Measurements from ENCODE around the gene FCN1. TPM values are rescaled to one million over a fixed set of nuclear protein-coding genes. Genes with fewer than 3 reads are reported as not detected.

Gene FCN1
- total RNA-seq, 1 experiment from 2014 or later: not detected

- Histone ChIP-seq H3K9ac (ENCODE audit: low read length) (no peak overlapping the region), H3K27ac (ENCODE audit: low read length) (no peak overlapping the region), H3K36me3 (ENCODE audit: low read depth, low read length) (no peaks in the 10 kb centered on the region), H3K4me1 (ENCODE audit: insufficient read depth, low read length) (no peaks in the 10 kb centered on the region), H3K79me2 (ENCODE audit: low read length) (no peaks in the 10 kb centered on the region), H3K4me3 (ENCODE audit: low read length) (no peak overlapping the region), H3F3A (ENCODE audit: low read length, unreplicated experiment) (no peaks in the 10 kb centered on the region), H4K20me1 (ENCODE audit: low read length) (no peaks in the 10 kb centered on the region), H3K4me2 (ENCODE audit: low read length) (no peak overlapping the region), H3K9me3 (ENCODE audit: low read length) (no peaks in the 10 kb centered on the region), H3K9me2 (replicated peaks; ENCODE audit: low read length) (no peaks in the 10 kb centered on the region), H3K27me3 (ENCODE audit: low read length) (0 out of 2 replicates have a peak, but pooled peaks cover 9% of the 10 kb centered on the region), H2AFZ (ENCODE audit: low read length) (no peak overlapping the region)
- no peak for DNase-seq
- no TSS peak for BruUV-seq (replicated peaks)
- no peak for ATAC-seq
- POLR2A ChIA-PET (ENCODE audit: unreplicated experiment): no interaction called here
- intact Hi-C loops (cut with micrococcal nuclease): no loop called here
- CTCF ChIA-PET: no interaction called here
- TF ChIP-seq EZH2phosphoT487 (IDR thresholded peaks at IDR 0.05; ENCODE audit: borderline replicate concordance, low read length): no peak
- no peak for TF ChIP-seq CTCF (conservative IDR thresholded peaks at IDR 0.05; ENCODE audit: low read depth, low read length)
- no peak for TF ChIP-seq EZH2 (IDR thresholded peaks at IDR 0.05; ENCODE audit: low read length, unreplicated experiment)
Measured at GRCh38 chr9:134887686-134888602, 29.8 kb downstream of the FCN1 start.

DNA sequence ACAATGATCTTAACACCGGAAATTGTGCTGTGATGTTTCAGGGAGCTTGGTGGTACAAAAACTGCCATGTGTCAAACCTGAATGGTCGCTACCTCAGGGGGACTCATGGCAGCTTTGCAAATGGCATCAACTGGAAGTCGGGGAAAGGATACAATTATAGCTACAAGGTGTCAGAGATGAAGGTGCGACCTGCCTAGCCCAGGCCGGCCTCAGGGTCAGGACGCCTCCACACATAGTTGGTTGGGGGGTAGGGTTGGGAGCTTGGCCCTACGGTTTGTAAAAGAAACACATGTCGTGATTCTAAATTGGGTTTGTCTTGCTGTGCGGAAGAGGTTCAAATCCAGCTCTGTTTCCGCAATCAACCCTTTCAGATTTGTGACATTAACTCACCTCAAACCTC, 30.5 kb downstream of the FCN1 start:
- Histone ChIP-seq H3K4me1 (ENCODE audit: insufficient read depth, low read length) (no peaks in the 10 kb centered on the region), H3K9me3 (ENCODE audit: low read length) (no peaks in the 10 kb centered on the region), H3K27me3 (ENCODE audit: low read length) (0 out of 2 replicates have a peak, but pooled peaks cover 9% of the 10 kb centered on the region), H4K20me1 (ENCODE audit: low read length) (no peaks in the 10 kb centered on the region), H2AFZ (ENCODE audit: low read length) (no peak overlapping the region), H3K79me2 (ENCODE audit: low read length) (no peaks in the 10 kb centered on the region), H3K9ac (ENCODE audit: low read length) (no peak overlapping the region), H3K4me2 (ENCODE audit: low read length) (no peak overlapping the region), H3K27ac (ENCODE audit: low read length) (no peak overlapping the region), H3K4me3 (ENCODE audit: low read length) (no peak overlapping the region), H3K36me3 (ENCODE audit: low read depth, low read length) (no peaks in the 10 kb centered on the region), H3F3A (ENCODE audit: low read length, unreplicated experiment) (no peaks in the 10 kb centered on the region), H3K9me2 (replicated peaks; ENCODE audit: low read length) (no peaks in the 10 kb centered on the region)
- ChIA-PET POLR2A (ENCODE audit: unreplicated experiment) (no interaction called here), CTCF (no interaction called here)
- DNase-seq: no peak
- intact Hi-C loops (cut with micrococcal nuclease): no loop called here
- TF ChIP-seq CTCF (conservative IDR thresholded peaks at IDR 0.05; ENCODE audit: low read depth, low read length) (no peak), EZH2phosphoT487 (IDR thresholded peaks at IDR 0.05; ENCODE audit: borderline replicate concordance, low read length) (no peak), EZH2 (IDR thresholded peaks at IDR 0.05; ENCODE audit: low read length, unreplicated experiment) (no peak)
- no TSS peak for BruUV-seq (replicated peaks)
- no peak for ATAC-seq

- Histone ChIP-seq H3K9ac (ENCODE audit: low read length) (no peak overlapping the region), H3K36me3 (ENCODE audit: low read depth, low read length) (no peaks in the 10 kb centered on the region), H3K27ac (ENCODE audit: low read length) (no peak overlapping the region), H3F3A (ENCODE audit: low read length, unreplicated experiment) (no peaks in the 10 kb centered on the region), H2AFZ (ENCODE audit: low read length) (no peak overlapping the region), H3K4me3 (ENCODE audit: low read length) (no peak overlapping the region), H3K9me2 (replicated peaks; ENCODE audit: low read length) (no peaks in the 10 kb centered on the region), H4K20me1 (ENCODE audit: low read length) (no peaks in the 10 kb centered on the region), H3K4me1 (ENCODE audit: insufficient read depth, low read length) (no peaks in the 10 kb centered on the region), H3K79me2 (ENCODE audit: low read length) (no peaks in the 10 kb centered on the region), H3K27me3 (ENCODE audit: low read length) (0 out of 2 replicates have a peak, but pooled peaks cover 9% of the 10 kb centered on the region), H3K9me3 (ENCODE audit: low read length) (no peaks in the 10 kb centered on the region), H3K4me2 (ENCODE audit: low read length) (no peak overlapping the region)
- DNase-seq (no peak), ATAC-seq (no peak)
- ChIA-PET POLR2A (ENCODE audit: unreplicated experiment) (no interaction called here), CTCF (no interaction called here)
- TF ChIP-seq CTCF (conservative IDR thresholded peaks at IDR 0.05; ENCODE audit: low read depth, low read length): no peak
- TF ChIP-seq EZH2 (IDR thresholded peaks at IDR 0.05; ENCODE audit: low read length, unreplicated experiment): no peak
- TF ChIP-seq EZH2phosphoT487 (IDR thresholded peaks at IDR 0.05; ENCODE audit: borderline replicate concordance, low read length): no peak
- intact Hi-C loops (cut with micrococcal nuclease): no loop called here
- BruUV-seq (replicated peaks): no TSS peak
Measured at GRCh38 chr9:134886413-134886913, 31.2 kb downstream of the FCN1 start.
